Parathyroid adenoma (tissue), 2 donors: ENCODE results near the gene FREM3.
"Not testable (repeated sequence)": the region's sequence is repeated elsewhere in the genome, so short reads cannot be mapped to it uniquely, and the experiment has no call there.

Source experiments
- H2AFZ ChIP-seq: fragments of 300-600 bp; sonication (generic); one replicate; pipeline ENCODE4 v1.7.0; 2017; ENCODE audit warnings: antibody characterized with exemption, mild to moderate bottlenecking
- H3K27ac ChIP-seq: fragments of 300-600 bp; sonication (generic); one replicate; pipeline ENCODE4 v1.7.0; 2017
- H3K27me3 ChIP-seq: fragments of 300-600 bp; sonication (generic); one replicate; pipeline ENCODE4 v1.7.0; 2017; ENCODE audit warnings: low read length; ENCODE audit not compliant: control insufficient read depth, insufficient read depth
- H3K36me3 ChIP-seq: fragments of 300-600 bp; sonication (generic); one replicate; pipeline ENCODE4 v1.7.0; 2017; ENCODE audit warnings: low read length; ENCODE audit not compliant: control insufficient read depth, insufficient read depth
- H3K4me1 ChIP-seq: fragments of 300-600 bp; sonication (generic); one replicate; pipeline ENCODE4 v1.7.0; 2017; ENCODE audit warnings: control low read depth
- H3K4me2 ChIP-seq: fragments of 300-600 bp; sonication (generic); one replicate; pipeline ENCODE4 v1.7.0; 2017; ENCODE audit warnings: low read length
- H3K4me3 ChIP-seq: fragments of 300-600 bp; sonication (generic); one replicate; pipeline ENCODE4 v1.7.0; 2017; ENCODE audit warnings: low read depth, low read length
- H3K79me2 ChIP-seq: fragments of 300-600 bp; sonication (generic); one replicate; pipeline ENCODE4 v1.7.0; 2017; ENCODE audit warnings: control low read depth
- H3K9ac ChIP-seq: fragments of 300-600 bp; sonication (generic); one replicate; pipeline ENCODE4 v1.7.0; 2017; ENCODE audit warnings: mild to moderate bottlenecking
- H3K9me3 ChIP-seq: fragments of 300-600 bp; sonication (generic); one replicate; pipeline ENCODE4 v1.7.0; 2017; ENCODE audit warnings: low read length; ENCODE audit not compliant: control insufficient read depth
- TF ChIP-seq, protein P1 (sequence below): fragments of 300-600 bp; sonication (generic); IDR thresholded peaks from one replicate; pipeline ENCODE4 v1.7.0; 2017; ENCODE audit warnings: antibody characterized with exemption, mild to moderate bottlenecking
- donor health status: primary hyperparathyroidism.

FREM3 gene

DNA sequence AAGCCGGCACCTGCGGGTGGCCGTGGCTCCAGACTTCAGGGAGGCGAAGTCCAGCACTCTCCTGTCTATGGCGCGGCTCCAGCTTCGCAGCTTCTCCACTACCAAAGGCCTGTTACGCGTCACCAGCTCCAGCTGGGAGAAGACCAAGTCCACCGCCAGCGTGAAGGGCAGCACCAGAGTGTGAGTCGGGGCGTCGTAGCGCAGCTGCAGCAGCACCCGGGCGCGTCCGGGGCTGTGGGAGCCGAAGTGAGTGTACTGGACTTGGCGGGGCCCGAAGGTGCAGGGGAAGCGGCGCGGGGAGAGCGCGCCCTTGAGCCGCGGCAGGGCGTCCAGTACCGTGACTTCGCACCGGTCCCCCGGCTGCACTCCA lies 444 bp downstream of the FREM3 start:
- no peak overlapping the region for H3K27ac ChIP-seq
- no peaks in the 10 kb centered on the region for H3K36me3 ChIP-seq
- no peak overlapping the region for H2AFZ ChIP-seq
- H3K27me3 ChIP-seq, result no peaks in the 10 kb centered on the region
- no peaks in the 10 kb centered on the region for H3K9me3 ChIP-seq
- H3K9ac ChIP-seq, result no peak overlapping the region
- H3K4me3 ChIP-seq, result peak overlapping the region; percentile 40
- no peaks in the 10 kb centered on the region for H3K4me1 ChIP-seq
- peak overlapping the region; percentile 65 for H3K4me2 ChIP-seq
- TF ChIP-seq, protein P1, sequence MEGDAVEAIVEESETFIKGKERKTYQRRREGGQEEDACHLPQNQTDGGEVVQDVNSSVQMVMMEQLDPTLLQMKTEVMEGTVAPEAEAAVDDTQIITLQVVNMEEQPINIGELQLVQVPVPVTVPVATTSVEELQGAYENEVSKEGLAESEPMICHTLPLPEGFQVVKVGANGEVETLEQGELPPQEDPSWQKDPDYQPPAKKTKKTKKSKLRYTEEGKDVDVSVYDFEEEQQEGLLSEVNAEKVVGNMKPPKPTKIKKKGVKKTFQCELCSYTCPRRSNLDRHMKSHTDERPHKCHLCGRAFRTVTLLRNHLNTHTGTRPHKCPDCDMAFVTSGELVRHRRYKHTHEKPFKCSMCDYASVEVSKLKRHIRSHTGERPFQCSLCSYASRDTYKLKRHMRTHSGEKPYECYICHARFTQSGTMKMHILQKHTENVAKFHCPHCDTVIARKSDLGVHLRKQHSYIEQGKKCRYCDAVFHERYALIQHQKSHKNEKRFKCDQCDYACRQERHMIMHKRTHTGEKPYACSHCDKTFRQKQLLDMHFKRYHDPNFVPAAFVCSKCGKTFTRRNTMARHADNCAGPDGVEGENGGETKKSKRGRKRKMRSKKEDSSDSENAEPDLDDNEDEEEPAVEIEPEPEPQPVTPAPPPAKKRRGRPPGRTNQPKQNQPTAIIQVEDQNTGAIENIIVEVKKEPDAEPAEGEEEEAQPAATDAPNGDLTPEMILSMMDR, result no peak
- no peaks in the 10 kb centered on the region for H3K79me2 ChIP-seq

DNA sequence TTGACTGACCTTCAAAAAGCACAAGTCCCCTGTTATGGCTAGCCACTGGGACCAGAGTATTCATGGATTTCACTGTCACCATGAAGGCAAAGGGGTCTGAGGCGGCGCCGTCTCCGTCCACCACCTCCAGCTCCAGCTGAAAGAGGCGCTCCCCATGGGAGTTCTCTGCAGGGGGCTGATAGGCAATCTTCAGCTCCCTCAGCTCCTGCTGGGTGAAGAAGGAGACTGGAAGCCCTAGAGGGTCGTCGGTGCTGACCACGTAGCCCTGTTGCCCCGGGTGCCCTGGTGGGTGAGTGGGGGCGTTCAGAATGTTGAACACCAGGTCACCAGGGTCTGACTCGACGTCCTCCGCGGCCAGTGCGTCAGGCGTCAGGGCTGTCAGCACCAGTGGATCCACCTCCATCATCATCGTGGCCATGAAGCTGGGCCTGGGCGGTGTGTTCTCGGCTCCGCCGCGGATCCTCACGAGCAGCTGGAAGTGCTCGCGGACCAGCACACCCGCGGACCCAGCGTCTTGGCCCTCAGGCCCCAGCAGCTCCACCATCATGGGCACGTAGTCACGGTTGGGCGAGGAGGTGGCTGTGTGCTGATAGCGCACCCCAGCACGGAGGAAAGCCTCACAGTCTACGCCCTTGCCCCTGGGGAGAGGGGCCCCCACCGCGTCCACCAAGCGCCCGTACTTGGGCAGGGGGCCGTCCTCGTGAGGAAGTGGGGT lies 987 bp downstream of the FREM3 start:
- no peaks in the 10 kb centered on the region for H3K27me3 ChIP-seq

DNA sequence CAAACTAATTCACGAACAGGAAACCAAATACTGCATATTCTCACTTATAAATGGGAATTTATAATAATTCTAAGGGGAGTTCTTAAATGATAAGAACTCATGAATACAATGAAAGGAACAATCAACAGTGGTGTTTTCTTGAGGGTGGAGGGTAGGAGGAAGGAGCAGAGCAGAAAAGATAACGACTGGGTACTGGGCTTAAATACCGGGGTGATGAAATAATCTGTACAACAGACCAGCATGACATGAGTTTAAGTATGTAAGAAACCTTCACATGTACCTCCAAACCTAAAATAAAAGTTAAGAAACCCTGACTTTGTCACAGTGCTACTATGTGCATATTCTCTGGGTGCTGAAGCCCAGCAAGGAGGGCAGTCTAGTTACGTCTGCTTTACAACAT lies 6.6 kb downstream of the FREM3 start:
- Histone ChIP-seq H3K9me3 (no peaks in the 10 kb centered on the region), H3K4me3 (no peak overlapping the region), H3K9ac (no peak overlapping the region), H3K4me2 (no peak overlapping the region), H3K79me2 (no peaks in the 10 kb centered on the region), H3K4me1 (no peaks in the 10 kb centered on the region), H3K36me3 (no peaks in the 10 kb centered on the region), H2AFZ (no peak overlapping the region), H3K27me3 (no peaks in the 10 kb centered on the region), H3K27ac (no peak overlapping the region)
- TF ChIP-seq, protein P1, result no peak

More for the DNA sequence above, 987 bp downstream of the FREM3 start:
- Histone ChIP-seq H2AFZ (no peak overlapping the region), H3K4me3 (no peak overlapping the region), H3K4me2 (peak overlapping the region; percentile 65), H3K27ac (no peak overlapping the region), H3K79me2 (no peaks in the 10 kb centered on the region), H3K9ac (no peak overlapping the region), H3K9me3 (no peaks in the 10 kb centered on the region), H3K36me3 (no peaks in the 10 kb centered on the region), H3K4me1 (no peaks in the 10 kb centered on the region)
- TF ChIP-seq, protein P1, result no peak

DNA sequence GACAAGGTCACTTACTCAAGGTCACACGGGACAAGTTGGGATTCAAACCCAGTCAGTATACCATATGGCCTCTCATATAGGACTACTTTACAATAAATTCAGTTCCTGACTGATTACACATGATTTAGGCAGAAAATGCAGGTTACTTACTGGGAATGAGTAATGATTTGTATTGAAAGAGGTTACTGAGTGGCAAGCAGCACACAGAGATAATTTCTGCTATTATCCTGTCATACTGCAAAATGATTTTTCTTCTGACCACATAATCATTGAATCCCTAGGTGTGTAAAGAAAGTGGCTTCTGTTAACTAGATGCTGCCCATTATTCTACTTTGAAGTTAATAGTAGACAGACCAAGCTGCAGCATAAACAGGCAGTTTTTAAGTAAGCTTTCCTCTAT lies 8.2 kb downstream of the FREM3 start:
- Histone ChIP-seq H3K9me3 (no peaks in the 10 kb centered on the region), H3K79me2 (no peaks in the 10 kb centered on the region), H3K27me3 (no peaks in the 10 kb centered on the region), H3K9ac (no peak overlapping the region), H3K4me1 (no peaks in the 10 kb centered on the region), H2AFZ (no peak overlapping the region), H3K4me3 (no peak overlapping the region), H3K36me3 (no peaks in the 10 kb centered on the region), H3K4me2 (no peak overlapping the region), H3K27ac (no peak overlapping the region)
- TF ChIP-seq, protein P1, result no peak

DNA sequence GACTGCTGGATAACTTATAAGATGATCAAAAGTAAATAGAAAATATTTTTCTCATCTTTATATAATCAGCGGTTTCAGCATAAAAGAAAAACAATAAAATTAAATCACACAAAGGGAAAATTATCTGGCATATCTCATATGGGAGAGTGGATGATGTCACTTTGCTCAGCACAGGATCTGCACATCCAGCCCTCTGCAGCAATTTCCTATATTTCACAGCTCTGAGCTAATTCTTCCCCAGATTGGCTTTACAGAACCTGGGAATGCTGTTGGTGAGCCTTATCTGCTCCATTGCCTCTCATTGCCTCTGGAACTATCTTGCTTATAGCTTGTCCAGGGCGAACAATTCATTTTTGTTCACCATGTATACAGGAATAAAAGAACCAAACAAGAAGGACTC lies 21.0 kb downstream of the FREM3 start:
- H3K36me3 ChIP-seq, result no peaks in the 10 kb centered on the region
- no peaks in the 10 kb centered on the region for H3K27me3 ChIP-seq
- H3K9me3 ChIP-seq, result no peaks in the 10 kb centered on the region
- no peak overlapping the region for H3K9ac ChIP-seq
- H3K79me2 ChIP-seq, result no peaks in the 10 kb centered on the region
- TF ChIP-seq, protein P1, result no peak
- no peak overlapping the region for H2AFZ ChIP-seq
- no peaks in the 10 kb centered on the region for H3K4me1 ChIP-seq
- no peak overlapping the region for H3K27ac ChIP-seq
- H3K4me3 ChIP-seq, result no peak overlapping the region
- H3K4me2 ChIP-seq, result no peak overlapping the region

DNA sequence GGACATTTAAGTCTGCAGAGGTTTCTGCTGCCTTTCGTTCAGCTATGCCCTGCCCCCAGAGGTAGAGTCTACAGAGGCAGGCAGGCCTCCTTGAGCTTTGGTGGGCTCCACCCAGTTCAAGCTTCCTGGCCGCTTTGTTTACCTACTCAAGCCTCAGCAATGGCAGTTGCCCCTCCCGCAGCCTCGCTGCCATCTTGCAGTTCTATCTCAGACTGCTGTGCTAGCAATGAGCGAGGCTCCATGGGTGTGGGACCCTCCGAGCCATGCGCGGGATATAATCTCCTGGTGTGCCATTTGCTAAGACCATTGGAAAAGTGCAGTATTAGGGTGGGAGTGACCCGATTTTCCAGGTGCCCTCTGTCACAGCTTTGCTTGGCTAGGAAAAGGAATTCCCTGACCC lies 26.8 kb downstream of the FREM3 start:
- H3K4me3 ChIP-seq, H3K79me2 ChIP-seq, H3K4me2 ChIP-seq, H3K27me3 ChIP-seq, H3K9me3 ChIP-seq, H3K4me1 ChIP-seq, H3K27ac ChIP-seq, H3K9ac ChIP-seq, H3K36me3 ChIP-seq, H2AFZ ChIP-seq: not testable (repeated sequence)
